Activated CD4-positive, alpha-beta T cell treated with anti-CD3 and anti-CD28 coated beads, Interleukin-2, amount 10 ng/mL, durations not matched to agents 24 days and 14 days (primary cell): Measurements from ENCODE around the gene DEPDC7. TPM values are rescaled to one million over a fixed set of nuclear protein-coding genes. Genes with fewer than 3 reads are reported as not detected.

Experiments used
- DNase-seq: peaks from one replicate; pipeline ENCODE4 v3.0.0; 2022
- H3K27ac Mint-ChIP-seq: one replicate; pipeline ENCODE4 v1.8.0; 2022; ENCODE audit warnings: mild to moderate bottlenecking, mixed read lengths
- H3K27me3 Mint-ChIP-seq: one replicate; pipeline ENCODE4 v1.8.0; 2022; ENCODE audit warnings: mixed read lengths
- H3K36me3 Mint-ChIP-seq: one replicate; pipeline ENCODE4 v1.8.0; 2022; ENCODE audit warnings: low read depth, mild to moderate bottlenecking, mixed read lengths
- H3K4me1 Mint-ChIP-seq: one replicate; pipeline ENCODE4 v1.8.0; 2021; ENCODE audit warnings: mixed read lengths
- H3K4me3 Mint-ChIP-seq: one replicate; pipeline ENCODE4 v1.8.0; 2022; ENCODE audit warnings: mild to moderate bottlenecking, moderate library complexity, mixed read lengths
- H3K9me3 Mint-ChIP-seq: one replicate; pipeline ENCODE4 v1.8.0; 2021; ENCODE audit warnings: mixed read lengths
- intact Hi-C: fragments of 100-400 bp; cut with micrococcal nuclease; formaldehyde crosslinking; loops from one replicate; pipeline ENCODE4 v1.15.1; 2023
- total RNA-seq: library from RNA; stranded (reverse); gene quantifications from 2 replicates; pipeline ENCODE4 v1.2.3, GENCODE V29; 2022

DEPDC7 gene
- total RNA-seq, 1 donor from 2014 or later = 0.84 TPM

GRCh38 chr11:33057284-33057683 is 41.6 kb downstream of the DEPDC7 start:
- Mint-ChIP-seq H3K9me3 (no peaks in the 10 kb centered on the region), H3K4me1 (peaks cover 12% of the 10 kb centered on the region), H3K4me3 (no peak overlapping the region), H3K27me3 (no peaks in the 10 kb centered on the region), H3K36me3 (peaks cover 43% of the 10 kb centered on the region), H3K27ac (no peak overlapping the region)
- no peak for DNase-seq
- intact Hi-C loops = no loop called here

- DNase-seq = no peak
- intact Hi-C loops = loop anchor here (5.0 to 10.0 kb wide), 2 partner anchors 195 to 237 kb away; partner anchors contain the start of gene HIPK3
- Mint-ChIP-seq H3K9me3 (no peaks in the 10 kb centered on the region), H3K27me3 (no peaks in the 10 kb centered on the region), H3K4me1 (peaks cover 30% of the 10 kb centered on the region), H3K36me3 (peaks cover 52% of the 10 kb centered on the region), H3K27ac (no peak overlapping the region), H3K4me3 (no peak overlapping the region)
These were observed 43.8 kb downstream of the DEPDC7 start for GRCh38 chr11:33059331-33060007.

GRCh38 chr11:33060271-33060670 is 44.6 kb downstream of the DEPDC7 start:
- Mint-ChIP-seq H3K4me3 (no peak overlapping the region), H3K36me3 (peaks cover 52% of the 10 kb centered on the region), H3K27me3 (no peaks in the 10 kb centered on the region), H3K4me1 (peaks cover 35% of the 10 kb centered on the region), H3K27ac (no peak overlapping the region), H3K9me3 (no peaks in the 10 kb centered on the region)
- no peak for DNase-seq
- intact Hi-C loops = loop anchor here (5.0 to 10.0 kb wide), 2 partner anchors 195 to 238 kb away; partner anchors contain the start of gene HIPK3

DNA sequence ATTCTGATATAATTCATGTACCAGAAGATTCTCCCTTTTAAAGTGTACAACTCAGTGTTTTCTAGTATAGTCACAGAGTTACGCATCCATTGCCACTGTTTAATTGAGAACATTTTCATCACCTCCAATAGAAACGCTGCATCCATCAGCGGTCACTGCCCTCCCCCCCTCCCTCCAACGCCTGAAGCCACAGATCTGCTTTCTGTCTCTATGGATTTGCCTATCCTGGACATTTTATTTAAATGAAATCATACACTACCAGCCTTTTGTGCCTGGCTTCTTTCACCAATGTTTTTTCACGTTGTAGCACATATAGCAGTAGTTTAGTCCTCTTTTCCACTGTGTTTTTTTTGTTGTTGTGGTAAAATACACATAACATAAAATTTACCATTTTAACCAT is 46.5 kb downstream of the DEPDC7 start:
- Mint-ChIP-seq H3K4me3 (no peak overlapping the region), H3K36me3 (peaks cover 54% of the 10 kb centered on the region), H3K27me3 (no peaks in the 10 kb centered on the region), H3K27ac (no peak overlapping the region), H3K4me1 (peaks cover 38% of the 10 kb centered on the region), H3K9me3 (no peaks in the 10 kb centered on the region)
- intact Hi-C loops = loop anchor here (5.0 to 10.0 kb wide), 2 partner anchors 193 to 240 kb away; partner anchors contain the start of gene HIPK3
- no peak for DNase-seq

DNA sequence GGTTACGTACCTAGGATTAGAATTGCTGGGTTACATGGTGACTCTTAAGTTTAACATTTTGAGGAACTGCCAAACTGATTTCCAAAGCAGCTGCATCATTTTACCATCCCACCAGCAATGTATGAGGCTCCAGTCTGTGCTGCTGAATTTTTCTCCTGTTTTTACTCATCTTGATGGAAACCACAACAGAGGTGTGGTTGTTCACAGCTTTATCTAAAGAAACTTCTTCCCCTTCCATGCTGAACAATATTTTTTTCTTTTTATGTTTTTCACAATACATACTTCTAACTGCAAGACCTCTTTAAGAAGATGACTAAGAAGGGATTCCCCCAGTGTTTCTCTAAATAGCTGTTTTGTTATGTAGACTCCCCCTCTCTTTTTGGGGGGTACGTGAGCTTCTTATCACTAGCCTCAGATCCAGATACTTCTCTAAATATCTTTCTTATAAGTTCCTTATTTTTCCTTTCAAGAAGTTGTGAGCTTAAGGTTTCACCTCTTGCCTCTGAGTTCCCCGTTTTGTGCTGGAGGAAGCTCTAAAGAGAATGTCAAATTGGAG is 47.7 kb downstream of the DEPDC7 start:
- Mint-ChIP-seq H3K27me3 (no peaks in the 10 kb centered on the region), H3K4me3 (peak overlapping the region; percentile 34), H3K9me3 (no peaks in the 10 kb centered on the region), H3K4me1 (peaks cover 38% of the 10 kb centered on the region), H3K36me3 (peaks cover 51% of the 10 kb centered on the region), H3K27ac (peak overlapping the region; percentile 75)
- intact Hi-C loops = loop anchor here (1.0 to 10.0 kb wide), 5 partner anchors 23 to 241 kb away; partner anchors contain the start of genes HIPK3 and QSER1
- DNase-seq = peak; percentile 73

- intact Hi-C loops = loop anchor here (5.0 to 10.0 kb wide), 2 partner anchors 191 to 242 kb away; partner anchors contain the start of gene HIPK3
- Mint-ChIP-seq H3K36me3 (peaks cover 48% of the 10 kb centered on the region), H3K4me1 (peaks cover 38% of the 10 kb centered on the region)
These were observed 48.6 kb downstream of the DEPDC7 start for GRCh38 chr11:33064033-33064825.

DNA sequence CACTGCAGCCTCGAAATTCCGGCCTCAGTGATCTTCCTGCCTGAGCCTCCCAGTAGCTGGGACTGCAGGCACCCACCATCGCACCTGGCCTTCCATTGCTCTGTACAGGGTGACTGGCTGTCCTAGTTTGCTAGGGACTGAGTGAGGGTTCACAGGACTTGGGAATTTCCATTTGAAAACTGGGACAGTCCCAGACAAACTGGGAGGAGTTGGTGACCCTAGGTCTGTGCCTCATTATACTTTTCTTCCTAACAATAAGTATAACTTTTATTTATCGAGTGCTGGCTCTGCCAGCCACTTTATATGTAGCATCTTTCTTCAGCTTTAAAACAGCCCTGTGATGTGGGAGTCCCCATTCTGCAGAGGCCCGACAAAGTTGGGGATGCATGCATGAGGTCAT is 49.2 kb downstream of the DEPDC7 start:
- H3K36me3 Mint-ChIP-seq = peaks cover 42% of the 10 kb centered on the region
- H3K4me3 Mint-ChIP-seq = peak overlapping the region; percentile 37
- H3K27ac Mint-ChIP-seq = peak overlapping the region; percentile 22
- no peaks in the 10 kb centered on the region for H3K27me3 Mint-ChIP-seq
- H3K9me3 Mint-ChIP-seq = no peaks in the 10 kb centered on the region
- intact Hi-C loops = loop anchor here (1.0 to 10.0 kb wide), 4 partner anchors 105 to 256 kb away; partner anchors contain the start of gene HIPK3
- DNase-seq = no peak
- peaks cover 38% of the 10 kb centered on the region for H3K4me1 Mint-ChIP-seq

More at GRCh38 chr11:33064033-33064825, 48.6 kb downstream of the DEPDC7 start:
- peak overlapping the region; percentile 37 for H3K4me3 Mint-ChIP-seq
- H3K27ac Mint-ChIP-seq = peak overlapping the region; percentile 75
- no peak for DNase-seq
- H3K27me3 Mint-ChIP-seq = no peaks in the 10 kb centered on the region
- no peaks in the 10 kb centered on the region for H3K9me3 Mint-ChIP-seq

- DNase-seq = peak; percentile 91
- Mint-ChIP-seq H3K36me3 (peaks cover 34% of the 10 kb centered on the region), H3K27ac (no peak overlapping the region), H3K4me1 (peaks cover 32% of the 10 kb centered on the region), H3K9me3 (no peaks in the 10 kb centered on the region), H3K4me3 (no peak overlapping the region), H3K27me3 (no peaks in the 10 kb centered on the region)
- intact Hi-C loops = loop anchor here (1.0 to 10.0 kb wide), 3 partner anchors 105 to 256 kb away; partner anchors contain the start of gene HIPK3
These were observed 49.9 kb downstream of the DEPDC7 start for GRCh38 chr11:33065445-33066178.

- intact Hi-C loops = loop anchor here (10.0 kb wide), 1 partner anchor 188 kb away; the partner anchor contains the start of gene HIPK3
- H3K4me3 Mint-ChIP-seq = no peak overlapping the region
- no peak for DNase-seq
- H3K4me1 Mint-ChIP-seq = peaks cover 26% of the 10 kb centered on the region
- no peaks in the 10 kb centered on the region for H3K27me3 Mint-ChIP-seq
- no peaks in the 10 kb centered on the region for H3K9me3 Mint-ChIP-seq
- no peak overlapping the region for H3K27ac Mint-ChIP-seq
- peaks cover 37% of the 10 kb centered on the region for H3K36me3 Mint-ChIP-seq
These were observed 51.6 kb downstream of the DEPDC7 start for GRCh38 chr11:33067294-33067693.

DNA sequence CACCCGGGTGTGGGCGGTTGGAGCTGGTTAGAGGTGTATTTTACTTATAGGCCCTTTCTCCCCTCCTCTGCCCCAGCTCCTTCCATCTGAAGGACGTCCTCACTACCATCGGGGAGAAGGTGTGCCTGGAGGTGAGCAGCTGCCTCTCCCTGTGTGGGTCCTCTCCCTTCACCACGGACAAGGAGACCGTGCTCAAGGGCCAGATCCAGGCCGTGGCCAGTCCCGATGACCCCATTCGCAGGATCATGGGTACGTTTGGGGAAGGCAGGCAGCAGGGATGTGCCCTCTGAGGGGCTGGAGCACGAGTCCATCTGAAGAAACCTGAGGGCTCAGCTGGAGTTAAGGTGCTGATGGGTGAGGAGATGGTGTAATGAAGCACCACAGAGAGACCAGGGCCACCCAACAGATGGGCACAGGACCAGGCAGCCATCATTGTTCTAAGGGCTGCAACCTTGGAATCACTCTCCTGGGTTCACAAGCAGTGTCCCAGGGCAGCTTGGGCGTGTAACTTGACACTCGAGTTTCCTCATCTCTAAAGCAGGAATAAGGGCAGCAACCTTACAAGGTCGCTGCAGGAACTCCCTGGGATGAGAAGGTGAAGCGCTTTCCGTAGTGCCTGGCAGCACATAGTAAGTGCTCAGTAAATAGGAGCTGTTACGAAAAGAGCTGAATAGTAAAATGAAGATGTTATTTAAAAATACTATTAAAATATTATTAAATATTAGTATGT is 53.1 kb downstream of the DEPDC7 start:
- H3K27me3 Mint-ChIP-seq = no peaks in the 10 kb centered on the region
- H3K36me3 Mint-ChIP-seq = peaks cover 40% of the 10 kb centered on the region
- intact Hi-C loops = loop anchor here (10.0 kb wide), 1 partner anchor 186 kb away; the partner anchor contains the start of gene HIPK3
- peaks cover 13% of the 10 kb centered on the region for H3K4me1 Mint-ChIP-seq
- no peak for DNase-seq
- no peaks in the 10 kb centered on the region for H3K9me3 Mint-ChIP-seq
- no peak overlapping the region for H3K27ac Mint-ChIP-seq
- H3K4me3 Mint-ChIP-seq = no peak overlapping the region

DNA sequence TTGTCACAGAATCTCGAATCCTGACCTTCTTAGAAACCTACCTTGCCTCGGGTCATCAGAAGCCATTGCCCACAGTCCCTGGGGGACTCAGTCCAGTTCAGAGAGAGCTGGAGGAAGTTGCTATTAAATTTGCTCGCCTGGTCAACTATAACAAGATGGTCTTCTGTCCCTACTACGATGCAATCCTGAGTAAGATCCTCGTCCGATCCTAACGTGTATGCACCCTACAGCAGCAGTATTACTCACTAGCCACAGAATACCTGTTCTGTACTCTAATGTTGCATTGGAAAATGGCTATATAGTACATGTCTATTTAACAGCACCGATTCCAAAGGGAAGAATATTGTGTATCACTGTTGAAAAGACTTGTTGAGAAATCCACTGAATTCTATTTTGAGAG is 56.8 kb downstream of the DEPDC7 start:
- Mint-ChIP-seq H3K9me3 (no peaks in the 10 kb centered on the region), H3K4me1 (no peaks in the 10 kb centered on the region), H3K4me3 (no peak overlapping the region), H3K36me3 (peaks cover 51% of the 10 kb centered on the region), H3K27ac (no peak overlapping the region), H3K27me3 (no peaks in the 10 kb centered on the region)
- no peak for DNase-seq
- intact Hi-C loops = no loop called here
